ENCODE results near the gene A2ML1.
"Not testable (repeated sequence)": the region's sequence is repeated elsewhere in the genome, so short reads cannot be mapped to it uniquely, and the experiment has no call there.

A2ML1 gene

GRCh38 chr12:8844665-8845064 is 22.2 kb downstream of the A2ML1 start:
- H3K4me3 ChIP-seq = no peak overlapping the region
- no peaks in the 10 kb centered on the region for H3K36me3 ChIP-seq
- DNase-seq = no peak
- no peaks in the 10 kb centered on the region for H3K27me3 ChIP-seq
- no peak for TF ChIP-seq CTCF (IDR thresholded peaks at IDR 0.05)
- H3K9me3 ChIP-seq = no peaks in the 10 kb centered on the region
- H3K4me1 ChIP-seq = peaks cover 0 to 4% (median 0%) of the 10 kb centered on the region in 4 donors
- intact Hi-C loops (cut with DNase I; ENCODE audit: low total_unique reads) = loop anchor here (5.0 kb wide), 1 partner anchor 323 kb away; no protein-coding TSS in a partner anchor
- H3K27ac ChIP-seq = no peak overlapping the region

- TF ChIP-seq CTCF (IDR thresholded peaks at IDR 0.05) = no peak
- Histone ChIP-seq H3K36me3 (no peaks in the 10 kb centered on the region), H3K4me3 (no peak overlapping the region), H3K27me3 (no peaks in the 10 kb centered on the region), H3K27ac (no peak overlapping the region), H3K4me1 (peaks cover 0 to 4% (median 0%) of the 10 kb centered on the region in 4 donors), H3K9me3 (no peaks in the 10 kb centered on the region)
- no peak for DNase-seq
- intact Hi-C loops (cut with DNase I; ENCODE audit: low total_unique reads) = loop anchor here (5.0 kb wide), 1 partner anchor 321 kb away; no protein-coding TSS in a partner anchor
These were observed 23.9 kb downstream of the A2ML1 start for GRCh38 chr12:8846305-8846704.

GRCh38 chr12:8847435-8847834 is 25.0 kb downstream of the A2ML1 start:
- H3K9me3 ChIP-seq = no peaks in the 10 kb centered on the region
- no peaks in the 10 kb centered on the region for H3K36me3 ChIP-seq
- peaks cover 0 to 4% (median 0%) of the 10 kb centered on the region in 4 donors for H3K4me1 ChIP-seq
- H3K27me3 ChIP-seq = no peaks in the 10 kb centered on the region
- intact Hi-C loops (cut with DNase I; ENCODE audit: low total_unique reads) = loop anchor here (5.0 kb wide), 1 partner anchor 320 kb away; no protein-coding TSS in a partner anchor
- H3K4me3 ChIP-seq = no peak overlapping the region
- no peak overlapping the region for H3K27ac ChIP-seq
- no peak for TF ChIP-seq CTCF (IDR thresholded peaks at IDR 0.05)
- DNase-seq = no peak

GRCh38 chr12:8849876-8850275 is 27.5 kb downstream of the A2ML1 start:
- intact Hi-C loops (cut with DNase I; ENCODE audit: low total_unique reads) = loop anchor here (5.0 kb wide), 1 partner anchor 317 kb away; no protein-coding TSS in a partner anchor

GRCh38 chr12:8852119-8852518 is 29.7 kb downstream of the A2ML1 start:
- Histone ChIP-seq H3K9me3 (no peaks in the 10 kb centered on the region), H3K27ac (no peak overlapping the region), H3K36me3 (no peaks in the 10 kb centered on the region), H3K4me3 (no peak overlapping the region), H3K27me3 (no peaks in the 10 kb centered on the region), H3K4me1 (no peaks in the 10 kb centered on the region)
- no peak for TF ChIP-seq CTCF (IDR thresholded peaks at IDR 0.05)
- DNase-seq = no peak
- intact Hi-C loops (cut with DNase I; ENCODE audit: low total_unique reads) = no loop called here

More at GRCh38 chr12:8849876-8850275, 27.5 kb downstream of the A2ML1 start:
- H3K36me3 ChIP-seq = no peaks in the 10 kb centered on the region
- DNase-seq = peak in 1 of 2 donors; percentile 24
- H3K4me3 ChIP-seq = no peak overlapping the region
- peaks cover 0 to under 1% (median 0%) of the 10 kb centered on the region in 4 donors for H3K4me1 ChIP-seq
- H3K9me3 ChIP-seq = no peaks in the 10 kb centered on the region
- no peak overlapping the region for H3K27ac ChIP-seq
- TF ChIP-seq CTCF (IDR thresholded peaks at IDR 0.05) = no peak
- H3K27me3 ChIP-seq = no peaks in the 10 kb centered on the region

GRCh38 chr12:8855891-8856290 is 33.5 kb downstream of the A2ML1 start:
- TF ChIP-seq CTCF (IDR thresholded peaks at IDR 0.05) = no peak
- Histone ChIP-seq H3K27me3 (no peaks in the 10 kb centered on the region), H3K9me3 (no peaks in the 10 kb centered on the region), H3K27ac (no peak overlapping the region), H3K4me1 (no peaks in the 10 kb centered on the region), H3K36me3 (no peaks in the 10 kb centered on the region), H3K4me3 (no peak overlapping the region)
- no peak for DNase-seq
- intact Hi-C loops (cut with DNase I; ENCODE audit: low total_unique reads) = no loop called here

- H3K36me3 ChIP-seq; H3K9me3 ChIP-seq; H3K27me3 ChIP-seq; DNase-seq; H3K4me3 ChIP-seq; intact Hi-C loops (cut with DNase I; ENCODE audit: low total_unique reads); H3K4me1 ChIP-seq; H3K27ac ChIP-seq: not testable (repeated sequence)
These were observed 37.0 kb downstream of the A2ML1 start for GRCh38 chr12:8859448-8859847.
